NCI-H146 (cell line): ENCODE data around the gene TGM4.

Source experiments
- DNase-seq: peaks from one replicate; lab custom pipeline; 2025; lab: John Stamatoyannopoulos, UW

The TGM4 gene

GRCh38 chr3:44880284-44880683 lies 5.9 kb downstream of the TGM4 start:
- DNase-seq = no peak

GRCh38 chr3:44883213-44883955 lies 9.0 kb downstream of the TGM4 start:
- DNase-seq = no peak

- DNase-seq = no peak
These were observed 9.6 kb downstream of the TGM4 start for GRCh38 chr3:44883999-44884431.

GRCh38 chr3:44885618-44886017 lies 11.2 kb downstream of the TGM4 start:
- no peak for DNase-seq

- DNase-seq = no peak
These were observed 12.2 kb downstream of the TGM4 start for GRCh38 chr3:44886561-44886960.

- DNase-seq = no peak
These were observed 12.7 kb downstream of the TGM4 start for GRCh38 chr3:44887101-44887500.

GRCh38 chr3:44890258-44890657 lies 15.8 kb downstream of the TGM4 start:
- no peak for DNase-seq

- DNase-seq = no peak
These were observed 16.4 kb downstream of the TGM4 start for GRCh38 chr3:44890852-44891251.

- DNase-seq = no peak
These were observed 18.3 kb downstream of the TGM4 start for GRCh38 chr3:44892689-44893088.

GRCh38 chr3:44893097-44893496 lies 18.7 kb downstream of the TGM4 start:
- DNase-seq = no peak

GRCh38 chr3:44894485-44894884 lies 20.1 kb downstream of the TGM4 start:
- DNase-seq = no peak

GRCh38 chr3:44896440-44896839 lies 22.0 kb downstream of the TGM4 start:
- DNase-seq = no peak

GRCh38 chr3:44899683-44900367 lies 25.4 kb downstream of the TGM4 start:
- no peak for DNase-seq

- DNase-seq = no peak
These were observed 28.2 kb downstream of the TGM4 start for GRCh38 chr3:44902628-44903027.

- no peak for DNase-seq
These were observed 28.9 kb downstream of the TGM4 start for GRCh38 chr3:44903314-44903713.

- no peak for DNase-seq
These were observed 29.3 kb downstream of the TGM4 start for GRCh38 chr3:44903751-44904150.

GRCh38 chr3:44905446-44906157 lies 31.2 kb downstream of the TGM4 start:
- DNase-seq = peak; percentile 1

GRCh38 chr3:44906997-44907396 lies 32.6 kb downstream of the TGM4 start:
- no peak for DNase-seq

- DNase-seq = no peak
These were observed 33.2 kb downstream of the TGM4 start for GRCh38 chr3:44907612-44908011.

GRCh38 chr3:44909063-44909462 lies 34.7 kb downstream of the TGM4 start:
- DNase-seq = no peak

GRCh38 chr3:44910693-44911092 lies 36.3 kb downstream of the TGM4 start:
- DNase-seq = no peak

GRCh38 chr3:44913868-44914468 lies 39.6 kb downstream of the TGM4 start:
- peak; percentile 47 for DNase-seq

- no peak for DNase-seq
These were observed 40.5 kb downstream of the TGM4 start for GRCh38 chr3:44914936-44915335.
